Mesothelial cell of epicardium (in vitro differentiated cells): ENCODE data around the gene SPINT1. TPM values are rescaled to one million over a fixed set of nuclear protein-coding genes. Genes with fewer than 3 reads are reported as not detected.

Experiments
- DNase-seq, 2 experiments: peaks; one replicate each; pipeline ENCODE4 v3.0.0; 2021; ENCODE audit warnings: low spot score in 2 of 2; ENCODE audit not compliant: unreplicated experiment in 2 of 2
- H3K27ac Mint-ChIP-seq: 2 replicates; pipeline ENCODE4 v1.8.0; 2021; ENCODE audit warnings: mixed read lengths
- H3K27me3 Mint-ChIP-seq: 2 replicates; pipeline ENCODE4 v1.8.0; 2021; ENCODE audit warnings: low read depth, mixed read lengths
- H3K36me3 Mint-ChIP-seq: 2 replicates; pipeline ENCODE4 v1.8.0; 2021; ENCODE audit warnings: mixed read lengths
- H3K4me1 Mint-ChIP-seq: 2 replicates; pipeline ENCODE4 v1.8.0; 2021; ENCODE audit warnings: mixed read lengths
- H3K4me3 Mint-ChIP-seq: 2 replicates; pipeline ENCODE4 v1.8.0; 2021; ENCODE audit warnings: mild to moderate bottlenecking, moderate library complexity, mixed read lengths
- H3K9me3 Mint-ChIP-seq: 2 replicates; pipeline ENCODE4 v1.8.0; 2021; ENCODE audit warnings: mixed read lengths
- CTCF ChIP-seq: fragments of 200-600 bp; sonication (generic); IDR thresholded peaks from one replicate; pipeline ENCODE4 v1.5.0; 2021; ENCODE audit warnings: antibody characterized with exemption; ENCODE audit not compliant: unreplicated experiment
- total RNA-seq: library from RNA; stranded (reverse); gene quantifications from 3 replicates; pipeline ENCODE4 v1.2.1, GENCODE V29; 2021

The SPINT1 gene
- total RNA-seq: 141 to 152 TPM (median 147 TPM) in 3 replicates

- H3K27ac Mint-ChIP-seq: peak within 1 kb of the TSS; percentile 98
- no peaks in the 10 kb centered on the region for H3K9me3 Mint-ChIP-seq
- DNase-seq: peak; percentile 59 to 74
- TF ChIP-seq CTCF: no peak
- H3K4me3 Mint-ChIP-seq: peak within 1 kb of the TSS; percentile 94
- H3K36me3 Mint-ChIP-seq: no peaks in the 10 kb centered on the region
- H3K4me1 Mint-ChIP-seq: peaks cover 44% of the 10 kb centered on the region
- H3K27me3 Mint-ChIP-seq: peaks cover 17% of the 10 kb centered on the region
These were observed at the start of gene SPINT1 for GRCh38 chr15:40843885-40844695. Gene SPINT1, plus strand, starts transcription at chr15:40844048. Its CDS starts 507 bp downstream, at chr15:40844555.

- no peaks in the 10 kb centered on the region for H3K27me3 Mint-ChIP-seq
- H3K4me3 Mint-ChIP-seq: no peak overlapping the region
- DNase-seq: no peak
- H3K36me3 Mint-ChIP-seq: peaks cover 14% of the 10 kb centered on the region
- peaks cover 18% of the 10 kb centered on the region for H3K4me1 Mint-ChIP-seq
- H3K27ac Mint-ChIP-seq: peak overlapping the region; percentile 57
- TF ChIP-seq CTCF: no peak
- no peaks in the 10 kb centered on the region for H3K9me3 Mint-ChIP-seq
These were observed 47.8 kb upstream of the SPINT1 start for GRCh38 chr15:40796041-40796440.

- DNase-seq: no peak
- H3K27ac Mint-ChIP-seq: peak overlapping the region; percentile 57
- H3K4me1 Mint-ChIP-seq: peaks cover 18% of the 10 kb centered on the region
- no peaks in the 10 kb centered on the region for H3K27me3 Mint-ChIP-seq
- H3K9me3 Mint-ChIP-seq: no peaks in the 10 kb centered on the region
- TF ChIP-seq CTCF: no peak
- H3K4me3 Mint-ChIP-seq: no peak overlapping the region
- peaks cover 16% of the 10 kb centered on the region for H3K36me3 Mint-ChIP-seq
These were observed 47.3 kb upstream of the SPINT1 start for GRCh38 chr15:40796512-40796911.

- peaks cover 18% of the 10 kb centered on the region for H3K4me1 Mint-ChIP-seq
- no peaks in the 10 kb centered on the region for H3K27me3 Mint-ChIP-seq
- peak overlapping the region; percentile 62 for H3K27ac Mint-ChIP-seq
These were observed 44.3 kb upstream of the SPINT1 start for GRCh38 chr15:40799523-40799922.

GRCh38 chr15:40803076-40803475 lies 40.8 kb upstream of the SPINT1 start:
- Mint-ChIP-seq H3K27me3 (no peaks in the 10 kb centered on the region), H3K4me1 (peaks cover 24% of the 10 kb centered on the region), H3K36me3 (peaks cover 8% of the 10 kb centered on the region), H3K27ac (no peak overlapping the region), H3K9me3 (no peaks in the 10 kb centered on the region), H3K4me3 (no peak overlapping the region)
- no peak for TF ChIP-seq CTCF
- DNase-seq: no peak

More at GRCh38 chr15:40799523-40799922, 44.3 kb upstream of the SPINT1 start:
- no peak for DNase-seq
- no peaks in the 10 kb centered on the region for H3K9me3 Mint-ChIP-seq
- H3K4me3 Mint-ChIP-seq: no peak overlapping the region
- TF ChIP-seq CTCF: no peak
- H3K36me3 Mint-ChIP-seq: peaks cover 8% of the 10 kb centered on the region
